Erythroblast (primary cell): ENCODE measurements around the gene FRRS1.

Source experiments
- GATA1 ChIP-seq: IDR thresholded peaks from 2 replicates; pipeline ENCODE4 v1.6.1; 2011; ENCODE audit warnings: low read depth, mild to moderate bottlenecking, control low read depth, low read length, moderate library complexity
- POLR2A ChIP-seq: IDR thresholded peaks from 2 replicates; pipeline ENCODE4 v1.6.1; 2011; ENCODE audit warnings: mild to moderate bottlenecking, low read length

GRCh38 chr1:99784809-99785255 lies 18.4 kb upstream of the FRRS1 start:
- TF ChIP-seq POLR2A (no peak), GATA1 (no peak)
